UCSD-AML1 (cell line): Measurements from ENCODE around the gene HIKESHI.
"Not testable (repeated sequence)": the region's sequence is repeated elsewhere in the genome, so short reads cannot be mapped to it uniquely, and the experiment has no call there.

ENCODE experiments used
- DNase-seq: peaks from one replicate; lab custom pipeline; 2025; ENCODE audit not compliant: unreplicated experiment; lab: John Stamatoyannopoulos, UW

HIKESHI gene

GRCh38 chr11:86302092-86302793, at the start of gene HIKESHI:
Gene HIKESHI (plus strand): TSS chr11:86302240. CDS start chr11:86302449, 209 bp downstream.
- DNase-seq: peak; percentile 94

- DNase-seq: no peak
Observed at GRCh38 chr11:86255896-86256295, 46.1 kb upstream of the HIKESHI start.

GRCh38 chr11:86256608-86257007, 45.4 kb upstream of the HIKESHI start:
- DNase-seq: no peak

GRCh38 chr11:86257446-86257845, 44.6 kb upstream of the HIKESHI start:
- DNase-seq: no peak

- no peak for DNase-seq
Observed at GRCh38 chr11:86259730-86260129, 42.3 kb upstream of the HIKESHI start.

GRCh38 chr11:86261328-86261727, 40.7 kb upstream of the HIKESHI start:
- DNase-seq: no peak

GRCh38 chr11:86262387-86262786, 39.7 kb upstream of the HIKESHI start:
- no peak for DNase-seq

GRCh38 chr11:86264649-86265048, 37.4 kb upstream of the HIKESHI start:
- DNase-seq: no peak

- DNase-seq: no peak
Observed at GRCh38 chr11:86265194-86265593, 36.8 kb upstream of the HIKESHI start.

GRCh38 chr11:86269645-86270044, 32.4 kb upstream of the HIKESHI start:
- DNase-seq: no peak

GRCh38 chr11:86274503-86274902, 27.5 kb upstream of the HIKESHI start:
- DNase-seq: no peak

- no peak for DNase-seq
Observed at GRCh38 chr11:86274999-86275398, 27.0 kb upstream of the HIKESHI start.

GRCh38 chr11:86275493-86276370, 26.3 kb upstream of the HIKESHI start:
- DNase-seq: no peak

- no peak for DNase-seq
Observed at GRCh38 chr11:86277741-86278140, 24.3 kb upstream of the HIKESHI start.

- no peak for DNase-seq
Observed at GRCh38 chr11:86278226-86278625, 23.8 kb upstream of the HIKESHI start.

- DNase-seq: no peak
Observed at GRCh38 chr11:86279747-86280146, 22.3 kb upstream of the HIKESHI start.

GRCh38 chr11:86287468-86287796, 14.6 kb upstream of the HIKESHI start:
- DNase-seq: no peak

- no peak for DNase-seq
Observed at GRCh38 chr11:86288776-86289507, 13.1 kb upstream of the HIKESHI start.

GRCh38 chr11:86289508-86290280, 12.3 kb upstream of the HIKESHI start:
- DNase-seq: not testable (repeated sequence)

- peak; percentile 21 for DNase-seq
Observed at GRCh38 chr11:86291466-86292262, 10.4 kb upstream of the HIKESHI start.
